Measurements from ENCODE around the gene NR4A3. TPM values are rescaled to one million over a fixed set of nuclear protein-coding genes. Genes with fewer than 3 reads are reported as not detected.
A peak's percentile ranks its signal among the peaks of the same experiment; 100 is the strongest.

NR4A3 gene
- total and polyA plus RNA-seq, 9 of the 15 experiments (the other 6 are each of a cell fraction or from before 2014, with no cell fraction given), result 0.04 to 0.07 TPM; not detected in 7

- no peak for TF ChIP-seq ZBTB33 (CRISPR knock-in tag; IDR thresholded peaks at IDR 0.05)
- TF ChIP-seq ZNF644 (tag; IDR thresholded peaks at IDR 0.05; ENCODE audit: low read depth), result no peak
- no peak for TF ChIP-seq ZSCAN29 (IDR thresholded peaks at IDR 0.05)
- peak; percentile 73 for TF ChIP-seq GATA2 (CRISPR knock-in tag; IDR thresholded peaks at IDR 0.05)
- TF ChIP-seq TAL1 (IDR thresholded peaks at IDR 0.05), result no peak
- TF ChIP-seq MTA1 (IDR thresholded peaks at IDR 0.05; ENCODE audit: borderline replicate concordance), result peak; percentile 20; the same call in 1 of the 2 replicates
- no peak for TF ChIP-seq FOXP4 (CRISPR knock-in tag; IDR thresholded peaks at IDR 0.05; ENCODE audit: borderline replicate concordance)
- TF ChIP-seq ETV6 (IDR thresholded peaks at IDR 0.05; ENCODE audit: borderline replicate concordance in 1 of 2, low read depth in 2 of 2, low read length in 1 of 2), result no peak
- TF ChIP-seq ETV6 (CRISPR knock-in tag; IDR thresholded peaks at IDR 0.05; ENCODE audit: borderline replicate concordance), result 0 out of 2 replicates have a peak, but pooled peaks have one; percentile 59
- TF ChIP-seq TGIF2 (CRISPR knock-in tag; IDR thresholded peaks at IDR 0.05), result no peak
- TF ChIP-seq NFRKB (IDR thresholded peaks at IDR 0.05; ENCODE audit: low read depth), result peak; percentile 52; the same call in 1 of the 2 replicates
- peak; percentile 46; the same call in 1 of the 2 replicates for TF ChIP-seq HNRNPL (IDR thresholded peaks at IDR 0.05; ENCODE audit: low read depth, low read length)
- no peak for TF ChIP-seq BMI1 (IDR thresholded peaks at IDR 0.05; ENCODE audit: low read length)
- TF ChIP-seq NR2C1 (IDR thresholded peaks at IDR 0.05), result peak; percentile 44
- no peak; the same call in 1 of the 2 replicates for TF ChIP-seq NR2C1 (tag; IDR thresholded peaks at IDR 0.05)
- TF ChIP-seq TRIM25 (IDR thresholded peaks at IDR 0.05; ENCODE audit: borderline replicate concordance), result no peak
- TF ChIP-seq RBM15 (IDR thresholded peaks at IDR 0.05; ENCODE audit: insufficient read depth, low read length), result no peak
- peak; percentile 83 to 95 (median 89); a peak in 5 of 6 replicates for TF ChIP-seq ZBTB11 (CRISPR knock-in tag; IDR thresholded peaks at IDR 0.05)
- peak; percentile 39; the same call in 1 of the 2 replicates for TF ChIP-seq SOX6 (IDR thresholded peaks at IDR 0.05)
Measured at GRCh38 chr9:99819123-99819855, 2.4 kb upstream of the NR4A3 start (continued).
